ENCODE results near the gene RNF141. TPM values are rescaled to one million over a fixed set of nuclear protein-coding genes. Genes with fewer than 3 reads are reported as not detected.

Gene RNF141
- total and polyA plus RNA-seq, 2 donors (not counting 3 experiments of a cell fraction or from before 2014, with no cell fraction given): 9.4 to 32.4 TPM

DNA sequence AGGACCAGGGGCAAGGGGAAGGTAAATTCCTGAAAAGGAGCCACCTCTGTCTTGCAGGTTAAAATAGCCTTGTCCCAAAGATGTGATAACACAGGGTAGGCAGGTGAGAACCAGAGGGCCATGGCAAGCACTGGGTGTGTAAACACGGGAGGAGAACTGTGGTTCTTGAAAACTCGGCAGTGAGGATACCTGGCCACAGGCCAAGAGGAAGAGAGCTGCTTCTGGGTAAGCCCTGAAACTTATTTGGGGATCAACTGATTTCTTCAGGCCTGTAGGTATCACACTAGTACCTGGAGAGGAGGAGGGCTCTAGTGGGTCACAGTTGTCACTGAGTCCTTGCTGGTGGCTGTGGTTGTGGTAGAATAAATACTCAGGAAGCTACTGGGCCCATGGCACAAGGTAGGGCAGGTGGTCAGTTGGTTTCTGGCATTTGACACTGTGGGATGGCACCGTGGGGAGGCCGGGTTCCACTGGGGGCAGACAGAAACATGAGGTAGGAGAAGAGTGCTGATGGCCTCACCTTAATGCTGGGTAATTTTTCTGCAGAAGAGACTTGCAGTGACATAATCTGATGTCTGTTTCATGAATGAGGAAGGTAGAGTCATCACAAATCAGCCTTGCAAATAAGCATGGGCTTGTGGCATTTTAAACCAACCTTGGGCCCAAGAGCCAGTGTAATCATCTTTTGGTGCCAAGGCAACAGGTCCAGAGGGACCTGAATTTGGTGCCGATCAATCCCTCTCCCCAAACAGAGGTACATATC is 63.9 kb downstream of the RNF141 start:
- TF ChIP-seq POLR2AphosphoS5 (IDR thresholded peaks at IDR 0.05; ENCODE audit: insufficient read depth, low read depth, low read length) (no peak), GATA2 (IDR thresholded peaks at IDR 0.05; ENCODE audit: insufficient read depth, insufficient read length, low read depth, low read length) (no peak), MYC (IDR thresholded peaks at IDR 0.05; ENCODE audit: low read depth, low read length) (no peak), POLR2A (IDR thresholded peaks at IDR 0.05; ENCODE audit: low read depth, low read length) (no peak), JUN (IDR thresholded peaks at IDR 0.05; ENCODE audit: borderline replicate concordance, insufficient read depth, insufficient read length, low read depth) (no peak), EZH2 (IDR thresholded peaks at IDR 0.05; ENCODE audit: borderline replicate concordance, low read depth, low read length, severe bottlenecking) (no peak), FOS (IDR thresholded peaks at IDR 0.05; ENCODE audit: borderline replicate concordance, insufficient read depth, low read length) (no peak)
- TF ChIP-seq, protein P1, sequence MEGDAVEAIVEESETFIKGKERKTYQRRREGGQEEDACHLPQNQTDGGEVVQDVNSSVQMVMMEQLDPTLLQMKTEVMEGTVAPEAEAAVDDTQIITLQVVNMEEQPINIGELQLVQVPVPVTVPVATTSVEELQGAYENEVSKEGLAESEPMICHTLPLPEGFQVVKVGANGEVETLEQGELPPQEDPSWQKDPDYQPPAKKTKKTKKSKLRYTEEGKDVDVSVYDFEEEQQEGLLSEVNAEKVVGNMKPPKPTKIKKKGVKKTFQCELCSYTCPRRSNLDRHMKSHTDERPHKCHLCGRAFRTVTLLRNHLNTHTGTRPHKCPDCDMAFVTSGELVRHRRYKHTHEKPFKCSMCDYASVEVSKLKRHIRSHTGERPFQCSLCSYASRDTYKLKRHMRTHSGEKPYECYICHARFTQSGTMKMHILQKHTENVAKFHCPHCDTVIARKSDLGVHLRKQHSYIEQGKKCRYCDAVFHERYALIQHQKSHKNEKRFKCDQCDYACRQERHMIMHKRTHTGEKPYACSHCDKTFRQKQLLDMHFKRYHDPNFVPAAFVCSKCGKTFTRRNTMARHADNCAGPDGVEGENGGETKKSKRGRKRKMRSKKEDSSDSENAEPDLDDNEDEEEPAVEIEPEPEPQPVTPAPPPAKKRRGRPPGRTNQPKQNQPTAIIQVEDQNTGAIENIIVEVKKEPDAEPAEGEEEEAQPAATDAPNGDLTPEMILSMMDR (IDR thresholded peaks at IDR 0.05; ENCODE audit: extremely low read depth in 1 of 2, insufficient read depth in 1 of 2, low read depth in 1 of 2, low read length in 2 of 2): no peak
- TF ChIP-seq, protein P2, sequence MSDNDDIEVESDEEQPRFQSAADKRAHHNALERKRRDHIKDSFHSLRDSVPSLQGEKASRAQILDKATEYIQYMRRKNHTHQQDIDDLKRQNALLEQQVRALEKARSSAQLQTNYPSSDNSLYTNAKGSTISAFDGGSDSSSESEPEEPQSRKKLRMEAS (IDR thresholded peaks at IDR 0.05; ENCODE audit: insufficient read depth, insufficient read length): no peak
- Histone ChIP-seq H4K20me1 (replicated peaks; ENCODE audit: control insufficient read depth, extremely low read depth, insufficient read depth, low read length) (no peaks in the 10 kb centered on the region), H3K36me3 (ENCODE audit: control insufficient read depth in 2 of 2, extremely low read depth in 1 of 2, insufficient read depth in 2 of 2, low read length in 2 of 2) (no peaks in the 10 kb centered on the region), H3K9me3 (replicated peaks; ENCODE audit: control insufficient read depth, insufficient read depth, low read length) (no peaks in the 10 kb centered on the region), H3K27me3 (ENCODE audit: control insufficient read depth in 2 of 2, insufficient read depth in 2 of 2, low read length in 2 of 2) (no peaks in the 10 kb centered on the region), H3K9ac (replicated peaks; ENCODE audit: extremely low read depth, insufficient read depth, low read length) (no peak overlapping the region), H3K27ac (ENCODE audit: insufficient read depth, low read depth, low read length) (no peak overlapping the region), H3K4me3 (replicated peaks in 1 of 3; ENCODE audit: insufficient read depth in 1 of 3, low read depth in 1 of 3, low read length in 3 of 3) (no peak overlapping the region), H3K4me2 (ENCODE audit: insufficient read depth, low read length) (no peak overlapping the region), H2AFZ (ENCODE audit: low read depth, low read length) (no peak overlapping the region), H3K4me1 (ENCODE audit: control insufficient read depth, extremely low read depth, insufficient read depth, low read length) (no peaks in the 10 kb centered on the region), H3K79me2 (ENCODE audit: control insufficient read depth, insufficient read depth, low read length) (no peaks in the 10 kb centered on the region), H3K9me1 (replicated peaks; ENCODE audit: control insufficient read depth, extremely low read depth, insufficient read depth, low read length) (no peaks in the 10 kb centered on the region)
- ChIA-PET CTCF (no interaction called here), POLR2A (no interaction called here)
- FAIRE-seq: no peak
- intact Hi-C loops (cut with micrococcal nuclease): no loop called here
- no peak for DNase-seq (ENCODE audit: low read depth, low spot score)
- no TSS peak for BruUV-seq (replicated peaks)
- dilution Hi-C loops (cut with MboI; ENCODE audit: extremely low pct_ligation_motif_present, low sequenced_read_pairs): no loop called here
